ENCODE data around the gene SLAMF1.
"Not testable (repeated sequence)": the region's sequence is repeated elsewhere in the genome, so short reads cannot be mapped to it uniquely, and the experiment has no call there.

The SLAMF1 gene

GRCh38 chr1:160646711-160647328 is at the start of gene SLAMF1:
TSS of gene SLAMF1 (minus strand) at chr1:160647044. CDS start at chr1:160646945, 99 bp downstream.
- DNase-seq (ENCODE audit: low read depth) = no peak
- no peak within 1 kb of the TSS for H3K4me3 ChIP-seq (ENCODE audit: low read depth, low read length)
- no peak for TF ChIP-seq CTCF (conservative IDR thresholded peaks at IDR 0.05; ENCODE audit: low read depth, low read length)

GRCh38 chr1:160692390-160692789 is 45.5 kb upstream of the SLAMF1 start:
- TF ChIP-seq CTCF (conservative IDR thresholded peaks at IDR 0.05; ENCODE audit: low read depth, low read length) = peak; percentile 8
- H3K4me3 ChIP-seq (ENCODE audit: low read depth, low read length); DNase-seq (ENCODE audit: low read depth): not testable (repeated sequence)

- no peak for DNase-seq (ENCODE audit: low read depth)
- no peak overlapping the region for H3K4me3 ChIP-seq (ENCODE audit: low read depth, low read length)
- no peak for TF ChIP-seq CTCF (conservative IDR thresholded peaks at IDR 0.05; ENCODE audit: low read depth, low read length)
Measured at GRCh38 chr1:160685266-160685665, 38.4 kb upstream of the SLAMF1 start.

GRCh38 chr1:160682983-160683865 is 36.4 kb upstream of the SLAMF1 start:
- no peak for TF ChIP-seq CTCF (conservative IDR thresholded peaks at IDR 0.05; ENCODE audit: low read depth, low read length)
- DNase-seq (ENCODE audit: low read depth) = no peak
- no peak overlapping the region for H3K4me3 ChIP-seq (ENCODE audit: low read depth, low read length)

- H3K4me3 ChIP-seq (ENCODE audit: low read depth, low read length) = no peak overlapping the region
Measured at GRCh38 chr1:160681891-160682140, 35.0 kb upstream of the SLAMF1 start.

GRCh38 chr1:160681066-160681890 is 34.4 kb upstream of the SLAMF1 start:
- TF ChIP-seq CTCF (conservative IDR thresholded peaks at IDR 0.05; ENCODE audit: low read depth, low read length) = peak; percentile 60
- DNase-seq (ENCODE audit: low read depth) = peak; percentile 59
- no peak overlapping the region for H3K4me3 ChIP-seq (ENCODE audit: low read depth, low read length)

More at GRCh38 chr1:160681891-160682140, 35.0 kb upstream of the SLAMF1 start:
- no peak for TF ChIP-seq CTCF (conservative IDR thresholded peaks at IDR 0.05; ENCODE audit: low read depth, low read length)
- DNase-seq (ENCODE audit: low read depth) = no peak

Measured in choroid plexus epithelial cell (primary cell).